Caco-2 (cell line): ENCODE results near the gene NHLRC4. TPM values are rescaled to one million over a fixed set of nuclear protein-coding genes. Genes with fewer than 3 reads are reported as not detected.

Source experiments
- BruUV-seq: library from RNA; stranded (reverse); fragments of 400-500 nt; replicated peaks from 2 replicates; lab custom pipeline; 2021; lab: Mats Ljungman, UMichigan
- CTCF ChIA-PET: fragments of 300-600 bp; sonication (Branson Sonifier 250); formaldehyde crosslinking; loops from one replicate; lab custom pipeline; 2022; ENCODE audit warnings: antibody characterized with exemption; lab: Charles Lee
- POLR2A ChIA-PET: fragments of 300-600 bp; sonication (Branson Sonifier 250); formaldehyde crosslinking; loops from one replicate; lab custom pipeline; 2022; ENCODE audit warnings: antibody characterized with exemption; lab: Charles Lee
- DNase-seq, 2 experiments: peaks; one replicate each; pipeline versions ENCODE4 v3.0.0 to v3.0.0-alpha.2; 2020 to 2022
- H3K27me3 ChIP-seq: replicated peaks from 2 replicates; pipeline ENCODE4 v1.6.0; 2011; ENCODE audit warnings: low read length; ENCODE audit not compliant: control insufficient read depth, insufficient read depth
- H3K36me3 ChIP-seq: 2 replicates; pipeline ENCODE4 v1.5.1; 2011; ENCODE audit warnings: low read length; ENCODE audit not compliant: control insufficient read depth, insufficient read depth
- H3K4me1 ChIP-seq: fragments of 250-450 bp; sonication (Bioruptor Pico); 2 replicates; pipeline ENCODE4 v1.5.1; 2020; ENCODE audit warnings: mild to moderate bottlenecking
- H3K4me3 ChIP-seq: 2 replicates; pipeline ENCODE4 v1.5.1; 2011; ENCODE audit warnings: low read depth, mild to moderate bottlenecking, control low read depth, low read length
- H3K9me3 ChIP-seq: fragments of 250-450 bp; sonication (Bioruptor Pico); 2 replicates; pipeline ENCODE4 v1.5.1; 2020; ENCODE audit warnings: mild to moderate bottlenecking, moderate library complexity
- H3K27ac Mint-ChIP-seq: one replicate; pipeline ENCODE4 v1.8.0; 2022; ENCODE audit warnings: mixed read lengths; ENCODE audit not compliant: unreplicated experiment
- H3K27me3 Mint-ChIP-seq: one replicate; pipeline ENCODE4 v1.8.0; 2022; ENCODE audit warnings: mixed read lengths; ENCODE audit not compliant: insufficient read depth, unreplicated experiment
- H3K36me3 Mint-ChIP-seq: one replicate; pipeline ENCODE4 v1.8.0; 2022; ENCODE audit warnings: mild to moderate bottlenecking, mixed read lengths; ENCODE audit not compliant: insufficient read depth, unreplicated experiment
- H3K4me1 Mint-ChIP-seq: one replicate; pipeline ENCODE4 v1.8.0; 2022; ENCODE audit warnings: low read depth, mixed read lengths; ENCODE audit not compliant: unreplicated experiment
- H3K4me3 Mint-ChIP-seq: one replicate; pipeline ENCODE4 v1.8.0; 2022; ENCODE audit warnings: mild to moderate bottlenecking, moderate library complexity, mixed read lengths; ENCODE audit not compliant: unreplicated experiment
- H3K9me3 Mint-ChIP-seq: one replicate; pipeline ENCODE4 v1.8.0; 2022; ENCODE audit warnings: mixed read lengths; ENCODE audit not compliant: unreplicated experiment
- CTCF ChIP-seq, 2 experiments: fragments of 200-600 bp in 1 of 2; IDR thresholded peaks; 1 replicate in 1 of 2; 2 replicates in 1 of 2; pipeline versions ENCODE4 v1.5.1 to v1.8.0; 2011 to 2022; ENCODE audit warnings: antibody characterized with exemption in 1 of 2, control low read depth in 1 of 2, inconsistent platforms in 1 of 2, low read depth in 1 of 2, low read length in 1 of 2, mild to moderate bottlenecking in 1 of 2, moderate library complexity in 1 of 2; ENCODE audit not compliant: insufficient read depth in 1 of 2, severe bottlenecking in 1 of 2, unreplicated experiment in 1 of 2
- intact Hi-C: fragments of 100-400 bp; cut with micrococcal nuclease; formaldehyde crosslinking; loops from one replicate; pipeline ENCODE4 v1.10.0; 2022; ENCODE audit not compliant: unreplicated experiment
- total RNA-seq: library from RNA; stranded (reverse); gene quantifications from 2 replicates; pipeline ENCODE4 v1.2.3, GENCODE V29; 2022

NHLRC4 gene
- total RNA-seq, 1 experiment from 2014 or later, result not detected

GRCh38 chr16:536746-537145 lies 30.1 kb upstream of the NHLRC4 start:
- TF ChIP-seq CTCF (IDR thresholded peaks at IDR 0.05; ENCODE audit: insufficient read depth in 1 of 2, low read depth in 1 of 2, low read length in 1 of 2, severe bottlenecking in 1 of 2, unreplicated experiment in 1 of 2), result no peak
- Mint-ChIP-seq H3K4me3 (no peak overlapping the region), H3K9me3 (no peaks in the 10 kb centered on the region), H3K36me3 (peaks cover 40% of the 10 kb centered on the region), H3K4me1 (no peaks in the 10 kb centered on the region), H3K27ac (no peak overlapping the region), H3K27me3 (no peaks in the 10 kb centered on the region)
- no peak for DNase-seq
- ChIA-PET POLR2A (no interaction called here), CTCF (no interaction called here)
- BruUV-seq, result no TSS peak
- Histone ChIP-seq H3K4me1 (peaks cover 28% of the 10 kb centered on the region), H3K27me3 (no peaks in the 10 kb centered on the region), H3K4me3 (no peak overlapping the region), H3K36me3 (peaks cover 4% of the 10 kb centered on the region; the same call in 1 of the 2 replicates), H3K9me3 (no peaks in the 10 kb centered on the region)
- intact Hi-C loops, result no loop called here

GRCh38 chr16:537415-538335 lies 29.1 kb upstream of the NHLRC4 start:
- no peaks in the 10 kb centered on the region for H3K27me3 ChIP-seq
- no peak for DNase-seq
- BruUV-seq, result no TSS peak
- no peak overlapping the region for H3K4me3 ChIP-seq
- H3K27me3 Mint-ChIP-seq, result no peaks in the 10 kb centered on the region
- no peaks in the 10 kb centered on the region for H3K4me1 Mint-ChIP-seq
- H3K4me1 ChIP-seq, result peaks cover 28% of the 10 kb centered on the region
- H3K4me3 Mint-ChIP-seq, result no peak overlapping the region
- H3K36me3 ChIP-seq, result peaks cover 4% of the 10 kb centered on the region; the same call in 1 of the 2 replicates
- ChIA-PET CTCF (interaction anchor here (0.8 kb wide), 1 partner anchor 10 kb away, joined by 5 read pairs; the partner anchor contains the start of gene CAPN15), POLR2A (no interaction called here)
- H3K27ac Mint-ChIP-seq, result no peak overlapping the region
- H3K36me3 Mint-ChIP-seq, result peaks cover 40% of the 10 kb centered on the region
- intact Hi-C loops, result no loop called here
- H3K9me3 Mint-ChIP-seq, result no peaks in the 10 kb centered on the region
- H3K9me3 ChIP-seq, result no peaks in the 10 kb centered on the region
- peak in 1 of 2 experiments; percentile 21 for TF ChIP-seq CTCF (IDR thresholded peaks at IDR 0.05; ENCODE audit: insufficient read depth in 1 of 2, low read depth in 1 of 2, low read length in 1 of 2, severe bottlenecking in 1 of 2, unreplicated experiment in 1 of 2)

DNA sequence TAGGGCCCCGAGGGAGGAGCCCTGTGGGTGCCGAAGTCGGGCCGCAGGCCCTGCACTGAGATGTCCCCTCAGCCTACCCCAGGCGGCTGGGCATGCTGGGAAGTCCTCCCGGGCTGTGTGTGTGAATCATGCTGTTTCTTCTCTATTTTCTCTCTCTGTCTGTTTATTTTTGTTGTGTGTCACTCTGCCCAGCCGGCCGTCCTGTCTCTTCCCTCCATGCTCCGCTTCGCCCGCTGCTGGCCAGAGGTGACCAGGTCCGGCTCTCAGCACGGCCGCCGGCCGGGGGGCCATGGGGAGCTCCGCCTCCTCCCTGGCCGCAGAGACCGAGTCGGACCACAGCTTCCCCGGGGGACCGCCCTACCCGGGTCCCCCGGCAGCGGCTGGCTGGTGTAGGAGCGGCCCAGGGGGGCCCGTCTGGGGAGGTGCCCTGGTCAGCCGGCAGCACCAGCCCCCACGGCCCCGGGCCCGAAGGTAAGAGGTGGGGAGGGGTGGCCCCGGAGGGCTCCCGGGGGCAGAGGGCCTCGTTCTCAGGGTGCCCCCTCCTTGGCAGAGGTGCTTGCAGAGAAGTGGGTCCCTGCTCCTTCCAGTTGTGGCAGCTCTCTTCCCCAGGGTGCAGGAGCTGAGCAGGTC lies 26.8 kb upstream of the NHLRC4 start:
- CTCF ChIA-PET, result no interaction called here
- Histone ChIP-seq H3K4me3 (no peak overlapping the region), H3K9me3 (no peaks in the 10 kb centered on the region), H3K27me3 (no peaks in the 10 kb centered on the region), H3K4me1 (peaks cover 7% of the 10 kb centered on the region), H3K36me3 (peaks cover 4% of the 10 kb centered on the region; the same call in 1 of the 2 replicates)
- peak overlapping the region; percentile 15 for H3K4me3 Mint-ChIP-seq
- no peak for TF ChIP-seq CTCF (IDR thresholded peaks at IDR 0.05; ENCODE audit: insufficient read depth in 1 of 2, low read depth in 1 of 2, low read length in 1 of 2, severe bottlenecking in 1 of 2, unreplicated experiment in 1 of 2)
- no peaks in the 10 kb centered on the region for H3K9me3 Mint-ChIP-seq
- H3K27me3 Mint-ChIP-seq, result no peaks in the 10 kb centered on the region
- no peak overlapping the region for H3K27ac Mint-ChIP-seq
- H3K4me1 Mint-ChIP-seq, result no peaks in the 10 kb centered on the region
- BruUV-seq, result no TSS peak
- no peak for DNase-seq
- POLR2A ChIA-PET, result no interaction called here
- intact Hi-C loops, result no loop called here
- peaks cover 34% of the 10 kb centered on the region for H3K36me3 Mint-ChIP-seq
